ENCODE measurements around the gene EID2.
A peak's percentile ranks its signal among the peaks of the same experiment; 100 is the strongest.

Gene EID2

GRCh38 chr19:39582442-39582841, 42.5 kb upstream of the EID2 start:
- Histone ChIP-seq H3K14ac (ENCODE audit: low read length) (no peak overlapping the region), H2AK5ac (ENCODE audit: low read length) (no peak overlapping the region)
- WGBS (ENCODE audit: extremely low coverage, insufficient coverage, insufficient read length), result no CpG with 5 or more reads among the region's 4 CpGs

GRCh38 chr19:39568604-39569003, 28.6 kb upstream of the EID2 start:
- H3K18ac ChIP-seq (ENCODE audit: low read length), result no peak overlapping the region
- H4K8ac ChIP-seq (ENCODE audit: low read depth, low read length), result no peak overlapping the region
- H3K79me2 ChIP-seq (ENCODE audit: control insufficient read depth, insufficient read depth, low read length, poor library complexity), result no peaks in the 10 kb centered on the region
- H3K27me3 ChIP-seq (ENCODE audit: insufficient read depth, low read length), result no peaks in the 10 kb centered on the region
- peak overlapping the region; percentile 26 for H3K9ac ChIP-seq (ENCODE audit: low read length)
- peaks cover 2 to 3% of the 10 kb centered on the region in 2 experiments for H3K4me1 ChIP-seq (ENCODE audit: control insufficient read depth in 1 of 2, insufficient read depth in 2 of 2, low read length in 2 of 2)
- no peak overlapping the region for H2AK5ac ChIP-seq (ENCODE audit: low read length)
- peak; percentile 80 to 94 for DNase-seq
- no peaks in the 10 kb centered on the region for H3K36me3 ChIP-seq (ENCODE audit: control insufficient read depth in 1 of 2, insufficient read depth in 2 of 2, low read length in 2 of 2)
- peak overlapping the region; percentile 61 for H4K91ac ChIP-seq (ENCODE audit: low read depth, low read length)
- no peak overlapping the region for H2BK12ac ChIP-seq (ENCODE audit: low read length)
- no peak overlapping the region for H3K27ac ChIP-seq (ENCODE audit: low read depth, low read length)
- H3K79me1 ChIP-seq (ENCODE audit: low read length), result peaks cover 4% of the 10 kb centered on the region
- no peaks in the 10 kb centered on the region for H3K9me3 ChIP-seq (ENCODE audit: insufficient read depth, low read depth, low read length)
- H3K14ac ChIP-seq (ENCODE audit: low read length), result no peak overlapping the region
- H4K12ac ChIP-seq (ENCODE audit: low read depth, low read length), result no peak overlapping the region
- no peak overlapping the region for H3K4me3 ChIP-seq (ENCODE audit: low read depth, low read length)
- H3K4ac ChIP-seq (ENCODE audit: low read depth, low read length), result no peak overlapping the region
- no peak overlapping the region for H2BK5ac ChIP-seq (ENCODE audit: low read depth, low read length, poor library complexity)
- no peak overlapping the region for H3K4me2 ChIP-seq (ENCODE audit: low read length)
- no peak overlapping the region for H2AFZ ChIP-seq (ENCODE audit: insufficient read depth, low read length, poor library complexity)
- H2BK120ac ChIP-seq (ENCODE audit: insufficient read depth, low read length, poor library complexity), result no peak overlapping the region
- H3K23ac ChIP-seq (ENCODE audit: low read length), result no peak overlapping the region
- no CpG with 5 or more reads among the region's 3 CpGs for WGBS (ENCODE audit: extremely low coverage, insufficient coverage, insufficient read length)

More at GRCh38 chr19:39582442-39582841, 42.5 kb upstream of the EID2 start:
- no peak overlapping the region for H3K4me2 ChIP-seq (ENCODE audit: low read length)
- H4K91ac ChIP-seq (ENCODE audit: low read depth, low read length), result no peak overlapping the region
- no peak overlapping the region for H4K12ac ChIP-seq (ENCODE audit: low read depth, low read length)
- H3K27ac ChIP-seq (ENCODE audit: low read depth, low read length), result no peak overlapping the region
- H2BK12ac ChIP-seq (ENCODE audit: low read length), result no peak overlapping the region
- H2AFZ ChIP-seq (ENCODE audit: insufficient read depth, low read length, poor library complexity), result no peak overlapping the region
- H3K4me3 ChIP-seq (ENCODE audit: low read depth, low read length), result no peak overlapping the region
- no peaks in the 10 kb centered on the region for H3K27me3 ChIP-seq (ENCODE audit: insufficient read depth, low read length)
- H3K79me2 ChIP-seq (ENCODE audit: control insufficient read depth, insufficient read depth, low read length, poor library complexity), result no peaks in the 10 kb centered on the region
- H3K9me3 ChIP-seq (ENCODE audit: insufficient read depth, low read depth, low read length), result no peaks in the 10 kb centered on the region
- H3K4me1 ChIP-seq (ENCODE audit: control insufficient read depth in 1 of 2, insufficient read depth in 2 of 2, low read length in 2 of 2), result no peaks in the 10 kb centered on the region
- no peaks in the 10 kb centered on the region for H3K79me1 ChIP-seq (ENCODE audit: low read length)
- H2BK5ac ChIP-seq (ENCODE audit: low read depth, low read length, poor library complexity), result no peak overlapping the region
- DNase-seq, result no peak
- H3K4ac ChIP-seq (ENCODE audit: low read depth, low read length), result no peak overlapping the region
- H2BK120ac ChIP-seq (ENCODE audit: insufficient read depth, low read length, poor library complexity), result no peak overlapping the region
- H3K23ac ChIP-seq (ENCODE audit: low read length), result peak overlapping the region; percentile 4
- no peak overlapping the region for H3K18ac ChIP-seq (ENCODE audit: low read length)
- no peak overlapping the region for H3K9ac ChIP-seq (ENCODE audit: low read length)
- H3K36me3 ChIP-seq (ENCODE audit: control insufficient read depth in 1 of 2, insufficient read depth in 2 of 2, low read length in 2 of 2), result no peaks in the 10 kb centered on the region
- no peak overlapping the region for H4K8ac ChIP-seq (ENCODE audit: low read depth, low read length)

DNA sequence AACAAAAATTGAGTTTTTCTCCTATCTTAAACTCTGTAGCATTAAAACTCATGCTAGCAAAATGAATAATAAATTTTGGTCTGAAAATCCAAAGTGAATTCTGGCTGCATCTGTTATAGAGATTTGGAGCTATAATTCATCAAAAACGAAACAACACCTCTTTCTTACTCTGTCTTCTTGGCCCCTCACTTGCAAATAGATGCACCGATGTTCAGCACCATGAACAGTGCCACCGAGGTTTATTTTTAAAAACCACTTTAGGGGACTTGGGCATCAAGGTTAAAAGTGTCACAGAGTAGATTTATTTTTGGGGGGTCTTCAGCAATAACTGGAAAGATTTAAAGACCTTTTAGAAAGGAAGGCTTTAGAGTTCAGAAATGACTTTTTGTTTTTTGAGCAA, 26.1 kb upstream of the EID2 start:
- Histone ChIP-seq H4K8ac (ENCODE audit: low read depth, low read length) (no peak overlapping the region), H3K4me1 (ENCODE audit: control insufficient read depth in 1 of 2, insufficient read depth in 2 of 2, low read length in 2 of 2) (peaks cover 7 to 9% of the 10 kb centered on the region in 2 experiments), H2BK120ac (ENCODE audit: insufficient read depth, low read length, poor library complexity) (no peak overlapping the region), H3K79me1 (ENCODE audit: low read length) (peaks cover 4% of the 10 kb centered on the region), H3K14ac (ENCODE audit: low read length) (no peak overlapping the region), H2AFZ (ENCODE audit: insufficient read depth, low read length, poor library complexity) (no peak overlapping the region), H3K4me2 (ENCODE audit: low read length) (no peak overlapping the region), H4K91ac (ENCODE audit: low read depth, low read length) (no peak overlapping the region), H3K27me3 (ENCODE audit: insufficient read depth, low read length) (no peaks in the 10 kb centered on the region), H3K18ac (ENCODE audit: low read length) (no peak overlapping the region), H3K4me3 (ENCODE audit: low read depth, low read length) (no peak overlapping the region), H3K36me3 (ENCODE audit: control insufficient read depth in 1 of 2, insufficient read depth in 2 of 2, low read length in 2 of 2) (no peaks in the 10 kb centered on the region), H3K23ac (ENCODE audit: low read length) (no peak overlapping the region), H3K9ac (ENCODE audit: low read length) (no peak overlapping the region), H3K9me3 (ENCODE audit: insufficient read depth, low read depth, low read length) (no peaks in the 10 kb centered on the region), H3K27ac (ENCODE audit: low read depth, low read length) (no peak overlapping the region), H2BK5ac (ENCODE audit: low read depth, low read length, poor library complexity) (no peak overlapping the region), H3K4ac (ENCODE audit: low read depth, low read length) (no peak overlapping the region), H2BK12ac (ENCODE audit: low read length) (no peak overlapping the region), H3K79me2 (ENCODE audit: control insufficient read depth, insufficient read depth, low read length, poor library complexity) (no peaks in the 10 kb centered on the region), H2AK5ac (ENCODE audit: low read length) (no peak overlapping the region), H4K12ac (ENCODE audit: low read depth, low read length) (no peak overlapping the region)
- no CpG with 5 or more reads among the region's 3 CpGs for WGBS (ENCODE audit: extremely low coverage, insufficient coverage, insufficient read length)
- no peak for DNase-seq

- no peak overlapping the region for H3K4ac ChIP-seq (ENCODE audit: low read depth, low read length)
- H3K14ac ChIP-seq (ENCODE audit: low read length), result no peak overlapping the region
- no peak overlapping the region for H2AK5ac ChIP-seq (ENCODE audit: low read length)
- H4K91ac ChIP-seq (ENCODE audit: low read depth, low read length), result no peak overlapping the region
- no CpG with 5 or more reads among the region's 2 CpGs for WGBS (ENCODE audit: extremely low coverage, insufficient coverage, insufficient read length)
- H3K4me1 ChIP-seq (ENCODE audit: control insufficient read depth in 1 of 2, insufficient read depth in 2 of 2, low read length in 2 of 2), result peaks cover 6 to 9% of the 10 kb centered on the region in 2 experiments
- H2AFZ ChIP-seq (ENCODE audit: insufficient read depth, low read length, poor library complexity), result no peak overlapping the region
- H3K4me2 ChIP-seq (ENCODE audit: low read length), result peak overlapping the region; percentile 30
- DNase-seq, result peak in 1 of 2 donors; percentile 25
- no peak overlapping the region for H3K23ac ChIP-seq (ENCODE audit: low read length)
- H3K36me3 ChIP-seq (ENCODE audit: control insufficient read depth in 1 of 2, insufficient read depth in 2 of 2, low read length in 2 of 2), result no peaks in the 10 kb centered on the region
- H4K12ac ChIP-seq (ENCODE audit: low read depth, low read length), result no peak overlapping the region
- no peak overlapping the region for H3K9ac ChIP-seq (ENCODE audit: low read length)
- peak overlapping the region; percentile 37 for H2BK120ac ChIP-seq (ENCODE audit: insufficient read depth, low read length, poor library complexity)
- H2BK12ac ChIP-seq (ENCODE audit: low read length), result peak overlapping the region; percentile 9
- peak overlapping the region; percentile 59 for H3K27ac ChIP-seq (ENCODE audit: low read depth, low read length)
- no peaks in the 10 kb centered on the region for H3K79me2 ChIP-seq (ENCODE audit: control insufficient read depth, insufficient read depth, low read length, poor library complexity)
- peaks cover 2% of the 10 kb centered on the region for H3K79me1 ChIP-seq (ENCODE audit: low read length)
- H3K27me3 ChIP-seq (ENCODE audit: insufficient read depth, low read length), result no peaks in the 10 kb centered on the region
- no peaks in the 10 kb centered on the region for H3K9me3 ChIP-seq (ENCODE audit: insufficient read depth, low read depth, low read length)
- peak overlapping the region; percentile 21 for H2BK5ac ChIP-seq (ENCODE audit: low read depth, low read length, poor library complexity)
- H3K18ac ChIP-seq (ENCODE audit: low read length), result no peak overlapping the region
- H4K8ac ChIP-seq (ENCODE audit: low read depth, low read length), result no peak overlapping the region
- H3K4me3 ChIP-seq (ENCODE audit: low read depth, low read length), result no peak overlapping the region
These were observed 23.4 kb upstream of the EID2 start for GRCh38 chr19:39563408-39563807.

Data from trophoblast cell (in vitro differentiated cells and primary cell).